ENCODE measurements around the gene ZC3H7B.

GRCh38 chr22:41308544-41308947 is 7.2 kb downstream of the ZC3H7B start:
- TF ChIP-seq POLR2AphosphoS5 (IDR thresholded peaks at IDR 0.05; ENCODE audit: low read depth, low read length): no peak
- no peak for TF ChIP-seq REST (IDR thresholded peaks at IDR 0.05; ENCODE audit: insufficient read depth in 1 of 2, low read depth in 2 of 2, low read length in 2 of 2)
- no peak for TF ChIP-seq TAF1 (IDR thresholded peaks at IDR 0.05; ENCODE audit: borderline replicate concordance, insufficient read depth, low read length)
- TF ChIP-seq SIN3A (IDR thresholded peaks at IDR 0.05; ENCODE audit: borderline replicate concordance, insufficient read depth, low read length): no peak
- TF ChIP-seq FOXP2 (optimal IDR thresholded peaks at IDR 0.05; ENCODE audit: borderline replicate concordance, extremely low read depth, extremely low read length, insufficient read depth): no peak

Measured in PFSK-1 (cell line).